Testis (tissue), 5 donors: ENCODE results near the gene FCRL2. TPM values are rescaled to one million over a fixed set of nuclear protein-coding genes. Genes with fewer than 3 reads are reported as not detected.

Experiments
- DNase-seq: peaks from one replicate; pipeline ENCODE4 v3.0.0-alpha.2; 2019
- H3K27ac ChIP-seq, 2 donors: fragments of 200-600 bp; sonication (generic); one replicate each; pipeline ENCODE4 v1.5.1; 2019
- H3K27me3 ChIP-seq: fragments of 200-600 bp; sonication (generic); one replicate; pipeline ENCODE4 v1.5.1; 2019
- H3K36me3 ChIP-seq: fragments of 200-600 bp; sonication (generic); one replicate; pipeline ENCODE4 v1.5.1; 2017; ENCODE audit warnings: low read depth; ENCODE audit errors: missing control alignments
- H3K4me1 ChIP-seq: fragments of 200-600 bp; sonication (generic); one replicate; pipeline ENCODE4 v1.5.1; 2019
- H3K4me3 ChIP-seq, 2 donors: fragments of 200-600 bp; sonication (generic); one replicate each; pipeline ENCODE4 v1.5.1; 2017 to 2019
- H3K9me3 ChIP-seq: fragments of 200-600 bp; sonication (generic); one replicate; pipeline ENCODE4 v1.5.1; 2017
- POLR2A ChIP-seq: fragments of 450-650 bp; IDR thresholded peaks from one replicate; pipeline ENCODE4 v1.6.1; 2017; ENCODE audit warnings: antibody characterized with exemption, mild to moderate bottlenecking, moderate library complexity
- WGBS, 2 donors: methylation state at CpG; one replicate each; pipeline ENCODE4 v1.1.5; 2018; 5-methylcytosine and 5-hydroxymethylcytosine counted together
- intact Hi-C: fragments of 100-400 bp; cut with DNase I; formaldehyde crosslinking; loops from one replicate; pipeline ENCODE4 v1.15.1; 2023; ENCODE audit warnings: low total_unique reads
- long read RNA-seq, 2 donors: transcript quantifications; one replicate each; lab custom pipeline, GENCODE V29; 2026
- polyA plus RNA-seq: library from polyadenylated mRNA; stranded (reverse); fragments of 350-450 nt; fragmentation: Illumina TruSeq; extraction: RNeasy Lipid Tissue Mini Kit (QIAGEN cat#74804); gene quantifications from one replicate; pipeline ENCODE4 v1.2.3, GENCODE V29; 2014; ENCODE audit warnings: low read depth, low replicate concordance; ENCODE audit not compliant: insufficient read depth
- total RNA-seq, 2 donors: library from RNA; depleted of rRNA; stranded (reverse); fragments of >200 nt; gene quantifications; one replicate each; pipeline ENCODE4 v1.2.3, GENCODE V29; 2016
- TF ChIP-seq, protein P1 (sequence below), 3 experiments: fragments of 450-650 bp in 2 of 3; fragments of 200-600 bp in 1 of 3; sonication (generic) in 1 of 3; IDR thresholded peaks; one replicate each; pipeline ENCODE4 v1.5.1; 2016 to 2019; ENCODE audit warnings: antibody characterized with exemption in 3 of 3, mild to moderate bottlenecking in 2 of 3, moderate library complexity in 1 of 3

FCRL2 gene, protein sequence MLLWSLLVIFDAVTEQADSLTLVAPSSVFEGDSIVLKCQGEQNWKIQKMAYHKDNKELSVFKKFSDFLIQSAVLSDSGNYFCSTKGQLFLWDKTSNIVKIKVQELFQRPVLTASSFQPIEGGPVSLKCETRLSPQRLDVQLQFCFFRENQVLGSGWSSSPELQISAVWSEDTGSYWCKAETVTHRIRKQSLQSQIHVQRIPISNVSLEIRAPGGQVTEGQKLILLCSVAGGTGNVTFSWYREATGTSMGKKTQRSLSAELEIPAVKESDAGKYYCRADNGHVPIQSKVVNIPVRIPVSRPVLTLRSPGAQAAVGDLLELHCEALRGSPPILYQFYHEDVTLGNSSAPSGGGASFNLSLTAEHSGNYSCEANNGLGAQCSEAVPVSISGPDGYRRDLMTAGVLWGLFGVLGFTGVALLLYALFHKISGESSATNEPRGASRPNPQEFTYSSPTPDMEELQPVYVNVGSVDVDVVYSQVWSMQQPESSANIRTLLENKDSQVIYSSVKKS
- total RNA-seq (under 1 TPM; 0.16 to 0.19 TPM), polyA plus RNA-seq (0.36 TPM)
- long read RNA-seq, donor 1, result 0 reads
- long read RNA-seq, donor 2, result 0 reads

DNA sequence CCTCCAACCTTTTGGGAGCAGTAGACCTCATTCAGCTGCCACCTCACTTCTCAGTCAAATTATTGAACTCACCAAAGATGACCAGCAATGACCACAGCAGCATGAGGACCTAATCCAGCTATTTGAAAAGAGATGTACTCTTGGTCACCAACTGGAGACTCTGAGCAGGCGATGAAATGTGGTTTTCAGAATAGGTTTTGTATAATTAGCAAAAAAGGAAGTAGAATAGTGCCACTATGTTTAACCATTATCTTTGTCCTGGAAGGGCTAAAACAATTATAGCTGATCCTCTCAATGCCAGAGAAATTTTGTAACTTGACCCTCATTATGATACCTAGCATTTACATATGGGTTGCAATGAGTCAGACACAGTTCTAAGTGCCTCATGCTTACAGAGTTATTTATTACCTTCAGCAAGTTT lies at the start of gene FCRL2:
FCRL2 (minus strand) TSS at position 162 of the 421 bp plus-strand sequence; CDS start at position 103, 59 bp downstream.
- TF ChIP-seq, protein P1, sequence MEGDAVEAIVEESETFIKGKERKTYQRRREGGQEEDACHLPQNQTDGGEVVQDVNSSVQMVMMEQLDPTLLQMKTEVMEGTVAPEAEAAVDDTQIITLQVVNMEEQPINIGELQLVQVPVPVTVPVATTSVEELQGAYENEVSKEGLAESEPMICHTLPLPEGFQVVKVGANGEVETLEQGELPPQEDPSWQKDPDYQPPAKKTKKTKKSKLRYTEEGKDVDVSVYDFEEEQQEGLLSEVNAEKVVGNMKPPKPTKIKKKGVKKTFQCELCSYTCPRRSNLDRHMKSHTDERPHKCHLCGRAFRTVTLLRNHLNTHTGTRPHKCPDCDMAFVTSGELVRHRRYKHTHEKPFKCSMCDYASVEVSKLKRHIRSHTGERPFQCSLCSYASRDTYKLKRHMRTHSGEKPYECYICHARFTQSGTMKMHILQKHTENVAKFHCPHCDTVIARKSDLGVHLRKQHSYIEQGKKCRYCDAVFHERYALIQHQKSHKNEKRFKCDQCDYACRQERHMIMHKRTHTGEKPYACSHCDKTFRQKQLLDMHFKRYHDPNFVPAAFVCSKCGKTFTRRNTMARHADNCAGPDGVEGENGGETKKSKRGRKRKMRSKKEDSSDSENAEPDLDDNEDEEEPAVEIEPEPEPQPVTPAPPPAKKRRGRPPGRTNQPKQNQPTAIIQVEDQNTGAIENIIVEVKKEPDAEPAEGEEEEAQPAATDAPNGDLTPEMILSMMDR (IDR thresholded peaks at IDR 0.05), result no peak
- TF ChIP-seq POLR2A, result no peak
- Histone ChIP-seq H3K9me3 (no peaks in the 10 kb centered on the region), H3K27ac (no peak within 1 kb of the TSS)

DNA sequence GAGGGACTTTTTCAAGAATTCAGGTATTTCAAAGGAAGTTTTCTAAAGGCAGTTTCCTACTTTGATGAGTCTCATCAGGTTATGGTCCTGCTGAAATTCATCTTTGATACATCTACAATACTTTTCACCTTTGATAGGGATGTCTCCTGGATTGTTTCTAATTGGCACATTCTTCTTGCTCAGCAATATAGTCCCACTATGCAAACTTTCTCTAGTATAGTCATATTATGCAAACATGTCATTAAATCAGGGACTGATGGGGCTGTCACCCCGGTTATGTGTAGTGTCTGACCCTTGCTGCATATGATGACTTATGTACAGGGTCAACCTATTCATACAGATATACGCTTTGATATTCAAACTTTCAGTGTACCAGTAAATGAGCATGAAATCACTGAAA lies 43.4 kb upstream of the FCRL2 start:
- no peaks in the 10 kb centered on the region for H3K27me3 ChIP-seq
- H3K27ac ChIP-seq, result no peak overlapping the region
- H3K36me3 ChIP-seq, result no peaks in the 10 kb centered on the region
- H3K4me3 ChIP-seq, result no peak overlapping the region
- DNase-seq, result no peak
- TF ChIP-seq, protein P1 (IDR thresholded peaks at IDR 0.05), result no peak
- TF ChIP-seq POLR2A, result no peak
- 75 to 84% methylated on average over 2 of the region's 2 CpGs for WGBS, 2 donors
- intact Hi-C loops, result no loop called here
- H3K9me3 ChIP-seq, result no peaks in the 10 kb centered on the region
- H3K4me1 ChIP-seq, result no peaks in the 10 kb centered on the region

More for the DNA sequence above, at the start of gene FCRL2:
- H3K36me3 ChIP-seq, result no peaks in the 10 kb centered on the region
- no peaks in the 10 kb centered on the region for H3K27me3 ChIP-seq
- intact Hi-C loops, result no loop called here
- H3K4me3 ChIP-seq, result no peak within 1 kb of the TSS
- no peak for DNase-seq
- H3K4me1 ChIP-seq, result no peaks in the 10 kb centered on the region
- 94 to 96% methylated on average over 1 of the region's 1 CpG for WGBS, 2 donors

DNA sequence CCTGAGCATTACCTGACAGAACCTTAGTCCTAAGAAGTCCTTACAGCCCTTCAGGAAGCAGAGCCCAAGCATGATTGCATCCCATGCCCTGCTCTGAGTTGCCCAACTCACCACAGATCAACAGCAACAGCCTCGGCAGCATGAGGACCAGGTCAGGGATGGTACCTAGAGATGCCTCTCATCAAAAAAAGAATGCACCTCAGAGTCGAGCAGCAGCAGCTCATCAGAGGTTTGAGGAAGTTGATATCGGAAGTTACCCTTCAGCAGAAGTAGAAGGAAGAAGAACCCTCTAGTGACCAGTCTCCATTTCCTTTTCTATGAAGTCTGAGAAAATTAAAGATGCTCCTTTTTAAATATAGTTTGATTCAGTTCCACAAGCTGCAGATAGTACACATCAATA lies 43.0 kb upstream of the FCRL2 start, which contains the start of gene FCRL1:
FCRL1 (minus strand) TSS at position 225 of the 400 bp plus-strand sequence; CDS start at position 142, 83 bp downstream.
- H3K9me3 ChIP-seq, result no peaks in the 10 kb centered on the region
- 61 to 82% methylated on average over 3 of the region's 3 CpGs for WGBS, 2 donors
- no peak within 1 kb of the TSS for H3K4me3 ChIP-seq
- H3K27me3 ChIP-seq, result no peaks in the 10 kb centered on the region
- H3K27ac ChIP-seq, result no peak within 1 kb of the TSS
- H3K4me1 ChIP-seq, result no peaks in the 10 kb centered on the region
- TF ChIP-seq, protein P1 (IDR thresholded peaks at IDR 0.05), result no peak
- no peak for TF ChIP-seq POLR2A
- DNase-seq, result no peak
- no peaks in the 10 kb centered on the region for H3K36me3 ChIP-seq
- intact Hi-C loops, result no loop called here

DNA sequence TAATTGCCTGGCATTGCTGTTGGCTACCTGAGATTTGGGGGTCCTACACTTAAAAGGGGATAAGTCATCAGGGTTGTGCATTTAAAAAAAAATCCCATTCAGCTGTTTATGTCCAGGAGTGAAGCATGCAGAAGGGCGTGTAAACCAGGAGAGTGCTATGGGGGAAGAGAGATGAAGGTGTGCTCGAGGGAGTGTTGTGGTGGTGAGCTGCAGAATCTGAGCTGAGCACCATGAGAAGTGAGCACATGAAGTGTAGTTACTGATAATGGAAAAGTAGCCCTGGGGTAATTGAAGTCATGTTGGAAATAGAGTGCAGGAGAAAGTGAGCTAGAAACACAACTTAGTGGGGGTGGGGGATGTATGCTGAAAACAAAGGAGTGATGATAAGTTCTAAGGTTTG lies 42.3 kb upstream of the FCRL2 start:
- no peaks in the 10 kb centered on the region for H3K36me3 ChIP-seq
- intact Hi-C loops, result no loop called here
- WGBS, 2 donors, result 80 to 83% methylated on average over 2 of the region's 2 CpGs
- H3K27ac ChIP-seq, result no peak overlapping the region
- TF ChIP-seq, protein P1 (IDR thresholded peaks at IDR 0.05), result no peak
- no peak for TF ChIP-seq POLR2A
- H3K27me3 ChIP-seq, result no peaks in the 10 kb centered on the region
- no peak overlapping the region for H3K4me3 ChIP-seq
- no peak for DNase-seq
- H3K4me1 ChIP-seq, result no peaks in the 10 kb centered on the region
- H3K9me3 ChIP-seq, result no peaks in the 10 kb centered on the region
